B cell (primary cell): Measurements from ENCODE around the gene ATAT1. TPM values are rescaled to one million over a fixed set of nuclear protein-coding genes. Genes with fewer than 3 reads are reported as not detected.

Source experiments
- ATAC-seq: fragments of 200-7000 bp; cut with Tn5 transposase; one replicate; pipeline ENCODE4 v1.10.0; 2021; ENCODE audit warnings: low read depth, mild to moderate bottlenecking, moderate number of reproducible peaks, moderate library complexity
- CTCF ChIA-PET: fragments of 350-600 bp; sonication (Branson Sonifier 250); formaldehyde crosslinking; loops from one replicate; lab custom pipeline; 2021; ENCODE audit warnings: antibody characterized with exemption, inconsistent platforms; lab: Charles Lee
- POLR2A ChIA-PET: fragments of 350-600 bp; sonication (Branson Sonifier 250); formaldehyde crosslinking; loops from one replicate; lab custom pipeline; 2021; ENCODE audit warnings: antibody characterized with exemption; lab: Charles Lee
- DNase-seq: peaks from one replicate; pipeline ENCODE4 v3.0.0; 2013
- H2AFZ ChIP-seq: 2 replicates; pipeline ENCODE4 v1.6.1; 2012; ENCODE audit warnings: mild to moderate bottlenecking, low read depth, low read length; ENCODE audit not compliant: insufficient read depth, poor library complexity, severe bottlenecking
- H3K27ac ChIP-seq, 2 donors: 1 replicate in 1 of 2; 2 replicates in 1 of 2; pipeline ENCODE4 v1.5.1; 2012 to 2013; ENCODE audit warnings: low read length in 2 of 2, mild to moderate bottlenecking in 2 of 2, moderate library complexity in 1 of 2
- H3K27me3 ChIP-seq, 4 experiments: fragments of 200-600 bp in 1 of 4; sonication (generic) in 1 of 4; replicated peaks in 1 of 4; 1 replicate in 2 of 4; 2 replicates in 2 of 4; pipeline versions ENCODE4 v1.6.1 to v1.7.0; 2013 to 2016; ENCODE audit warnings: low read length in 3 of 4, mild to moderate bottlenecking in 2 of 4, mixed read lengths in 1 of 4, moderate library complexity in 1 of 4; ENCODE audit not compliant: insufficient read depth in 4 of 4, control insufficient read depth in 3 of 4; ENCODE audit errors: control extremely low read depth in 1 of 4
- H3K36me3 ChIP-seq, 2 experiments: replicated peaks in 1 of 2; 1 replicate in 1 of 2; 2 replicates in 1 of 2; pipeline versions ENCODE4 v1.6.1 to v1.7.1; 2013; ENCODE audit warnings: low read length in 1 of 2; ENCODE audit not compliant: insufficient read depth in 2 of 2, control insufficient read depth in 1 of 2; ENCODE audit errors: control extremely low read depth in 1 of 2, extremely low read depth in 1 of 2
- H3K4me1 ChIP-seq, 2 donors: fragments of 200-600 bp in 1 of 2; sonication (generic) in 1 of 2; 1 replicate in 1 of 2; 2 replicates in 1 of 2; pipeline versions ENCODE4 v1.5.1 to v1.6.1; 2013 to 2017; ENCODE audit warnings: low read length in 2 of 2; ENCODE audit not compliant: control insufficient read depth in 2 of 2, insufficient read depth in 2 of 2
- H3K4me2 ChIP-seq: replicated peaks from 2 replicates; pipeline ENCODE3; 2012; ENCODE audit warnings: mild to moderate bottlenecking, low read depth, low read length; ENCODE audit not compliant: poor library complexity, severe bottlenecking
- H3K4me3 ChIP-seq, 5 experiments: fragments of 200-600 bp in 1 of 5; sonication (generic) in 1 of 5; 1 replicate in 3 of 5; 2 replicates in 2 of 5; pipeline versions ENCODE4 v1.5.1 to v1.7.0; 2011 to 2016; ENCODE audit warnings: low read length in 4 of 5, mild to moderate bottlenecking in 4 of 5, low read depth in 2 of 5, control low read depth in 1 of 5, moderate library complexity in 1 of 5; ENCODE audit not compliant: insufficient read depth in 1 of 5; ENCODE audit errors: control extremely low read depth in 1 of 5, extremely low read depth in 1 of 5
- H3K79me2 ChIP-seq: fragments of 200-600 bp; sonication (generic); one replicate; pipeline ENCODE4 v1.6.0; 2016; ENCODE audit warnings: low read length; ENCODE audit not compliant: control insufficient read depth, insufficient read depth
- H3K9ac ChIP-seq: fragments of 200-600 bp; sonication (generic); 2 replicates; pipeline ENCODE4 v1.6.1; 2017; ENCODE audit warnings: mild to moderate bottlenecking, low read length, moderate library complexity
- H3K9me3 ChIP-seq, 3 donors: one replicate each; pipeline versions ENCODE4 v1.6.1 to v1.7.1; 2013; ENCODE audit warnings: low read length in 2 of 3; ENCODE audit not compliant: control insufficient read depth in 2 of 3, insufficient read depth in 1 of 3; ENCODE audit errors: control extremely low read depth in 1 of 3
- H4K20me1 ChIP-seq: 2 replicates; pipeline ENCODE4 v1.6.0; 2012; ENCODE audit warnings: mild to moderate bottlenecking, low read length; ENCODE audit not compliant: insufficient read depth, control insufficient read depth, poor library complexity, severe bottlenecking
- H3K27ac Mint-ChIP-seq: one replicate; pipeline ENCODE4 v1.8.0; 2021; ENCODE audit warnings: mixed read lengths
- H3K27me3 Mint-ChIP-seq: one replicate; pipeline ENCODE4 v1.8.0; 2021; ENCODE audit warnings: mixed read lengths
- H3K4me1 Mint-ChIP-seq: one replicate; pipeline ENCODE4 v1.8.0; 2021; ENCODE audit warnings: mixed read lengths
- H3K4me3 Mint-ChIP-seq: one replicate; pipeline ENCODE4 v1.8.0; 2021; ENCODE audit warnings: mixed read lengths
- H3K9me3 Mint-ChIP-seq: one replicate; pipeline ENCODE4 v1.8.0; 2022; ENCODE audit warnings: mixed read lengths; ENCODE audit not compliant: insufficient read depth
- EZH2 ChIP-seq: IDR thresholded peaks from 2 replicates; pipeline ENCODE4 v1.6.1; 2012; ENCODE audit warnings: borderline replicate concordance, low read depth, mild to moderate bottlenecking, moderate library complexity, low read length; ENCODE audit not compliant: insufficient read depth, poor library complexity, severe bottlenecking
- WGBS: methylation state at CpG from one replicate; pipeline ENCODE4 v1.1.5; 2013; ENCODE audit warnings: missing lambda C conversion rate; ENCODE audit not compliant: insufficient coverage; 5-methylcytosine and 5-hydroxymethylcytosine counted together
- intact Hi-C: fragments of 100-400 bp; cut with micrococcal nuclease; formaldehyde crosslinking; loops from one replicate; pipeline ENCODE4 v1.10.0; 2022
- polyA plus RNA-seq: library from polyadenylated mRNA; depleted of rRNA; stranded (reverse); fragments of >200 nt; gene quantifications from 2 replicates; pipeline ENCODE4 v1.2.3, GENCODE V29; 2012
- total RNA-seq, 2 donors: library from RNA; stranded (reverse); fragments of 120-200 nt in 1 of 2; gene quantifications; 1 replicate in 1 of 2; 2 replicates in 1 of 2; pipeline versions ENCODE4 v1.2.3 to v1.2.4, GENCODE V29; 2013 to 2022
- TF ChIP-seq, protein P1 (sequence below): fragments of 200-600 bp; IDR thresholded peaks from one replicate; pipeline ENCODE4 v1.8.0; 2022; ENCODE audit warnings: antibody characterized with exemption, mild to moderate bottlenecking

ATAT1 gene
- total and polyA plus RNA-seq, 2 donors (not counting 1 experiment from before 2014, with no cell fraction given), result 15.7 to 21.5 TPM

DNA sequence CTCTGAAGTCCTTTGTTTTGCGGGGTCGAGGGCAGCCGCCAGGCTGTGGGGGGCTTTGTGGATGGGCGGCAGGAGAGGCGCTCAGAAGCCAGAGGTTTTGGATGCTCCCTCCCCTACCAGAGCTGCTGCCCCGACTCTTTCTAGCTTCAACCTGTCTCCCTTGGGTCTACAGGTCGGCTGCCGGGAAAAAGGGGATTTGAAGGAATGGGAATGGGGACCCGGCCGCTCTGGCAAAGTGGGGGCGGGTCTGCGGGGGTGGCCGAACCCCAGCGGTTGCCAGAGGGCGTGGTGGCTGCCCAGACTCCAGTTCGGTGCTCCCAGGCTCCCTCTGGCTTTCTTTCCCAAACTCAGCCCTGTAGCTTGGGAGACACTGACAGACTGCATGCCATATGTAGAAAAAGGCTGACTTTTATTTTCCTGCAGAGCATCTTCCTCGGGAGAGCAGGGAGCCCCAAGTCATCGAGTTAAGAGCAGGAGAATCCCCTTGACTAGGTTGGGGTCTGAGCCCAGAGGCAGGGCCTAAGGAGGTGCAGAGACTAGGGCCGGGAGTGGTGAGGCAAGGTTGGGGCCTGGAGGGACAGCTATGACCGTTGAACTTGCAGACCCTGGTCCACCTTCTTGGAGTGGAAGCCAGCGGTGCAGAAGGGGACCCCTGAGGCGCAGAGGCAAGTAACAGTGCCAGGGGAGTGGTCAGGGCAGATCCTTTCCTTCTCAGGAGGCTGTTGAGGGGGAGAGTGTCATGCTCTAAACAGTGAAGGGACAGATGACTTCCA, 61.2 kb downstream of the ATAT1 start:
- H3K9me3 ChIP-seq, result no peaks in the 10 kb centered on the region
- peaks cover 0 to 3% of the 10 kb centered on the region in 2 experiments for H3K36me3 ChIP-seq
- H3K9me3 Mint-ChIP-seq, result no peaks in the 10 kb centered on the region
- H3K79me2 ChIP-seq, result peaks cover 51% of the 10 kb centered on the region
- CTCF ChIA-PET, result interaction anchor here (0.9 to 8.9 kb wide), 8 partner anchors 8 to 91 kb away, joined by 3 to 151 read pairs (median 5); partner anchors contain the start of genes DHX16, MDC1, MRPS18B and TUBB
- peaks cover 38% of the 10 kb centered on the region for H4K20me1 ChIP-seq
- H3K27me3 ChIP-seq, result no peaks in the 10 kb centered on the region
- peak overlapping the region; percentile 2 to 100 (median 93) for H3K4me3 ChIP-seq
- peaks cover 36 to 43% of the 10 kb centered on the region in 2 donors for H3K4me1 ChIP-seq
- DNase-seq, result peak; percentile 52
- H2AFZ ChIP-seq, result peak overlapping the region; percentile 82
- WGBS, result 8% methylated on average over 13 of the region's 22 CpGs
- POLR2A ChIA-PET, result interaction anchor here (0.7 to 3.2 kb wide), 10 partner anchors 9 to 747 kb away, joined by 3 to 45 read pairs (median 4); partner anchors contain the start of genes DHX16, GNL1, MDC1 and MRPS18B
- TF ChIP-seq, protein P1, sequence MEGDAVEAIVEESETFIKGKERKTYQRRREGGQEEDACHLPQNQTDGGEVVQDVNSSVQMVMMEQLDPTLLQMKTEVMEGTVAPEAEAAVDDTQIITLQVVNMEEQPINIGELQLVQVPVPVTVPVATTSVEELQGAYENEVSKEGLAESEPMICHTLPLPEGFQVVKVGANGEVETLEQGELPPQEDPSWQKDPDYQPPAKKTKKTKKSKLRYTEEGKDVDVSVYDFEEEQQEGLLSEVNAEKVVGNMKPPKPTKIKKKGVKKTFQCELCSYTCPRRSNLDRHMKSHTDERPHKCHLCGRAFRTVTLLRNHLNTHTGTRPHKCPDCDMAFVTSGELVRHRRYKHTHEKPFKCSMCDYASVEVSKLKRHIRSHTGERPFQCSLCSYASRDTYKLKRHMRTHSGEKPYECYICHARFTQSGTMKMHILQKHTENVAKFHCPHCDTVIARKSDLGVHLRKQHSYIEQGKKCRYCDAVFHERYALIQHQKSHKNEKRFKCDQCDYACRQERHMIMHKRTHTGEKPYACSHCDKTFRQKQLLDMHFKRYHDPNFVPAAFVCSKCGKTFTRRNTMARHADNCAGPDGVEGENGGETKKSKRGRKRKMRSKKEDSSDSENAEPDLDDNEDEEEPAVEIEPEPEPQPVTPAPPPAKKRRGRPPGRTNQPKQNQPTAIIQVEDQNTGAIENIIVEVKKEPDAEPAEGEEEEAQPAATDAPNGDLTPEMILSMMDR, result no peak
- no peak for TF ChIP-seq EZH2
- peak overlapping the region; percentile 100 for H3K4me2 ChIP-seq
- intact Hi-C loops, result loop anchor here (1.0 to 2.0 kb wide), 3 partner anchors 9 to 29 kb away; partner anchors contain the start of genes DHX16 and MDC1
- peak overlapping the region; percentile 93 to 97 for H3K27ac ChIP-seq
- no peaks in the 10 kb centered on the region for H3K27me3 Mint-ChIP-seq
- peaks cover 66% of the 10 kb centered on the region for H3K4me1 Mint-ChIP-seq
- H3K9ac ChIP-seq, result peak overlapping the region; percentile 98
- no peak for ATAC-seq
- H3K27ac Mint-ChIP-seq, result peak overlapping the region; percentile 99
- H3K4me3 Mint-ChIP-seq, result peak overlapping the region; percentile 97
